GM21447 (cell line): ENCODE measurements around the gene GORASP2.

Experiments used
- ATAC-seq: cut with Tn5 transposase; IDR thresholded peaks from one replicate; pipeline ENCODE4 v1.9.1; 2021; ENCODE audit not compliant: unreplicated experiment

The GORASP2 gene

DNA sequence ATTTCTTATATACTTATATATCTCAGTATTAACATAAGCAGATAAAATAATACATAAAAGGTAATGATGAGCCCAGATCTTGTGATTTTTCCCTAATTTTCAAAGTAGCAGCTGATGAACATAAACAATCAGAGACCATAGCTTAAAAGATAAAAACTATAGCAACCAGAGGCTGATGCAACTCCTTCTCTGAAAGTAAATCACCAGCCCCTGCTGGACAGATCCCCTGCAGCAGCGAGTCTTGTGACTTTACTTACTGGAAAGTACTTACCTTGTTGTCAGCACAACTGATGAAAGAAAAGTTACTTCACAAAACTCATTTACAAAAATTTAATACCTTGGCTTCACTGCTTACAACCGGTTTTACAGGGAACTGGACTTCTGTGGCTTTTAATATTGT lies 67.3 kb downstream of the GORASP2 start:
- no peak for ATAC-seq

DNA sequence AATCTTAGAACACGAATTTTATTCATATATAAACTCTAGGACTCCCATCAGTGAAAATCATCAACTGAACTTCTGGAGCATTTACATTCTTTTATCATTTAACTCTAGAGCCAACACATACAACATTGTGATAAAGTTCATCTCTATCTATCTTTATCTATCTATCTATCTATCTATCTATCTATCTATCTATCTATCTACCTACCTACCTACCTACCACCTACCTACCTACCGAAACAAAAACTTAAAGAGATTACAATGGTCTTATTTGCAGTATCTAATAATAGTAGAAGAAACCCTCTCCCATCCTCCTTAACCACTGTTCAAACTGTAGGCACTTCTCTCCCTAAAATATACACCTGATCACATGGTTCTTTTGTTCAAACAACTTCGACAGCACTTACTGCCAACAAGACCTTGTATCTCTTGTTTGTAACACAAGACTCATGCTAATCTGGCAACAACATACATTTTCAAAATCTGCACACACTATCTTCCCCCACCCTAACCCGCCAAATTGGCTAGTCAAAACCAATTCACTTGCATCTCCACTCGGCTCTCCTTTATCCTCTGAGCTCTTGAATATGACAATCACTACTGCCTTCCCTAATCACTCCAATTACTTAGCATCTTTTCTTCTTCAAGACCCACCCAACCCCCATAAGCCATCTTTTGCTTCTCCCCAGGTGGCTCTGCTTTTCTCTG lies 69.0 kb downstream of the GORASP2 start:
- ATAC-seq = no peak

DNA sequence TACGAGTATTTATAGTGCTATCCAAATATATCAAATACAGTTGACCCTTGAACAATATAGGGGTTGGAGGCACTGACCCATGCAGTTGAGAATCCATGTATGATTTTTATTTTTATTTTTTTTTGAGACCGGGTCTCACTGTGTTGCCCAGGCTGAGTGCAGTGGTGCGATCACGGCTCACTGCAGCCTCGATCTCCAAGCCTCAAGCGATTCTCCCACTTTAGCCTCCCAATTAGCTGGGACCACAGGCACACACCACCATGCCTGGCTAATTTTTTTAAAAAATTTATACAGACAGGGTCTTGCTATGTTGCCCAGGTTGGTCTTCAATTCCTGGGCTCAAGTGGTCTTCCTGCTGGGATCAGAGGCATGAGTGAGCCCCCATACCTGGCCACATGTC lies 70.6 kb downstream of the GORASP2 start:
- ATAC-seq = no peak

DNA sequence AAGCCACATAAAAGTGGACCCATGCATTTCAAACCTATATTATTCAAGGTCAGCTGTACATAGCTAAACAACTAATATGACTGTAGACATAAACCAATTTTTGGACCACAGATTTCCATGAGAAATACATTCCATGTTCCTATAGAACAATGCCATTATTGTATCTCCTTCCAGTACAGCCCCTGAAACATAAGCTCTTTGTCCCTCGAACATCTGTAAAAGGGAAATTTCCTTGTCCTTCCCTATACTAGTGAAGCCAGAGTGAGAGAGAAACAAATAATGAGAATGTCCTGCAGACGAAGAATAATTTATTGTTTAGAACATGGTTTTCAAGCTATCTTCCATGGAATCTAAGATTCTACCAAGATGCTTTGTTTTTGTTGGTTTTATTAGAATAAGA lies 75.3 kb downstream of the GORASP2 start:
- ATAC-seq = no peak

DNA sequence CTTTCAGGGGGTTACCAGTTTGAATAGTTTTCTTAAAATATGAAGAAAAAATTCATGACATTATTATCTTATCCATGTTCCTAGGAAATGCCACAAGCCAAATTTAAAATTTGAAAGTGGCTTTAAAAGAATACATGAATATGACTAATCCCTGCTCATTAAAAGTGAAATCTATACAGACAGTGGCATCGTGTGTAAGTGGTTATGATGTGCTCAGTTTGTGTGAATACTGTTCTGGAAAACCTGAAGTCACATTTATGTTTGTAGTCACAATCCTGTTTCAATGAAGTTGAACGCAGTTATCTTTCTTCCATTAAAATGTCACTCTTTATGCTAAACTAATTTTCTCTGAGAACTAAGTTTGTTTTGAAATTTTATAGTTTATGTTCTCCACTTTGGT lies 75.8 kb downstream of the GORASP2 start:
- ATAC-seq = no peak

DNA sequence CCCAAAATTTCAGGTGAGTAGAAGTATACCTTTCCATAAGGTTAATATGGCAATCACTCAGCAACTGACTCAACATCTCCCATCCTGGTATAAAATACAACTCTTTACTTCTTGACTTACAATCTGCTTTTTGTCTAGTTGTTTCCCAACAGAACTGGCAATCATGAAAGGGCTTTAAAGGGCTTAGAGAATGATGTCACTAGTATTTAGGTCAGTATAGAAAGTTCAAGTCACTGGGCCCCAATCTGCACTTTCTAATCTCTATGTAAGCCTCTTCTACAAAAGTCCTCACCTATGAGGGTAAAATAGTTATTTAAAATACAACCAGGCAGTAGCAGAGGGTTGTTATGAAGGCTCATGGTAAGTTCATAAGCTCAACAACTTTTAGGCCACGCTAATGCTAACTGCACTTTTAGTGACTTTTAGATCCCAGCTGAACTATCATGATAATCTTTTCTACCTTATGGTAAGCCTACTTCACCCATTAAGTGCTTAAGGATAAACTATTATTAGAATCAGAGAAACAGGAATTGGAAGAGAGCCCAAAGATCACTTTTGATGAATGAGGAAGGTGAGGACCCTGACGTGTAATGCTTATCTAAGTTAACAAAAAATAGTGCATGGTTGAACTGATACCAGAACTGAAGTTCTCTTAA lies 79.6 kb downstream of the GORASP2 start:
- no peak for ATAC-seq

DNA sequence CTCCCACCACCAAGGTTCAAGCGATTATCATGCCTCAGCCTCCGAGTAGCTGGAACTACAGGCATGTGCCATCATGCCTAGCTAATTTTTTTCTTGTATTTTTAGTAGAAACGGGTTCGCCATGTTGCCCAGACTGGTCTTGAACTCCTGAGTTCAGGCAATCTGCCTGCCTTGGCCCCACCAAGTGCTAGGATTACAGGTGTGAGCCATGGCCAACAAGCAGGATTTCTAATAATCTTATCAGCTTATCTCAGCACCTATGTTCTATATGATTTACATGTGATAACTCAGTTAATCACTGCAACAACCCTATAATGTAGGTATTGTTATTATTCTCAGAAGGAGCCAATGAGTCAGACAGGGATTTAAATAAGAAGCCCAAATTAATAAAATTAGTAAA lies 80.3 kb downstream of the GORASP2 start:
- no peak for ATAC-seq

DNA sequence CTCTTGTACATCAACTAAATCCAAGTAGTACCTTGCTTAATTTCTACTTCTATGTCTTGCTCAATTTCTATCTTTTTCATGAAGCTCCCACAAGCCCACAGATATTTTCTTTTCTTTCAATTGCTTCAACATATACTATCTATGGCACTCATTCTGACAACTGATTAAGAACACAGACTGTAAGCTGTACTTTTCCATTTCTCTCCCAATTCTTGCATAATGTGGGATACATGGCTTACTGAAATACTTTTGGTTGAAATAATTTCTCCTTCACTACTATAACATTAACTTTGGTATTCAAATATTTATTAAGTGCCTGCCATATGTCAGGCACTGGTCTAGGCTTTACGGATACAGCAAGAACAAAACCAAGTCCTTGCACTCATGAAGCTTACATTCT lies 84.8 kb downstream of the GORASP2 start:
- ATAC-seq = no peak

DNA sequence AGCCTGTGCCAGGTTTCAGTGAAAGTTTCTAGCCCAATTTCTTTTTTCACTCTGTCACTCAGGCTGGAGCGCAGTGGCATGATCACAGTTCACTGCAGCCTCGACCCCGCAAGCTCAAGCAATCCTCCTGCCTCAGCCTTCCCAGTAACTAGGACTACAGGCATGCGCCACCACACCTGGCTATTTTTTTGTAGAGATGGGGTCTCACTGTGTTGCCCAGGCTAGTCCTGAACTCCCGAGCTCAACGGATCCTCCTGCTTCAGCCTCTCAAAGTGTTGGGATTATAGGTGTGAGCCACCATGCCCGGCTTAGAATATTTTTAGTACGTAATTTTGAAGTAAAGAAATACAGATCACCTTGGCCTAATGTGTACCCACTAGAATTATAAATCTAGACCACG lies 87.1 kb downstream of the GORASP2 start:
- ATAC-seq = no peak
